K562 (cell line): Measurements from ENCODE around the gene UBN2.

Experiments used
- CREB5 ChIP-seq: fragments of 250-450 bp; sonication (Bioruptor Pico); IDR thresholded peaks from 2 replicates; pipeline ENCODE4 v1.5.0; 2020; ENCODE audit warnings: mild to moderate bottlenecking
- JUNB ChIP-seq: fragments of 450-650 bp; formaldehyde crosslinking; conservative IDR thresholded peaks from 2 replicates; pipeline ENCODE4 v1.4.0; 2020; ENCODE audit warnings: mild to moderate bottlenecking
- NFRKB ChIP-seq: fragments of 450-650 bp; IDR thresholded peaks from 2 replicates; pipeline ENCODE4 v1.6.1; 2016; ENCODE audit warnings: low read depth

GRCh38 chr7:139242741-139243281, 11.8 kb downstream of the UBN2 start:
- TF ChIP-seq JUNB (CRISPR knock-in tag) (no peak), NFRKB (no peak), CREB5 (CRISPR knock-in tag) (no peak)
